Lower lobe of right lung (tissue), 2 donors: ENCODE data around the gene ESPNL. TPM values are rescaled to one million over a fixed set of nuclear protein-coding genes. Genes with fewer than 3 reads are reported as not detected.
"Not testable (repeated sequence)": the region's sequence is repeated elsewhere in the genome, so short reads cannot be mapped to it uniquely, and the experiment has no call there.

Experiments
- ATAC-seq, 2 donors: fragments of 200-7000 bp; cut with Tn5 transposase; one replicate each; pipeline ENCODE4 v1.9.1; 2020 to 2022; ENCODE audit warnings: mild to moderate bottlenecking in 2 of 2, moderate library complexity in 2 of 2
- DNase-seq: peaks from one replicate; pipeline ENCODE4 v3.0.0-alpha.2; 2020
- H3K27ac ChIP-seq: fragments of 200-600 bp; one replicate; pipeline ENCODE4 v1.8.0; 2022
- H3K27me3 ChIP-seq: fragments of 200-600 bp; one replicate; pipeline ENCODE4 v1.8.0; 2022; ENCODE audit warnings: low read depth
- H3K36me3 ChIP-seq: fragments of 200-600 bp; one replicate; pipeline ENCODE4 v1.8.0; 2022; ENCODE audit warnings: mild to moderate bottlenecking
- H3K4me1 ChIP-seq: fragments of 200-600 bp; one replicate; pipeline ENCODE4 v1.8.0; 2022
- H3K4me3 ChIP-seq: fragments of 200-600 bp; one replicate; pipeline ENCODE4 v1.8.0; 2022; ENCODE audit warnings: mild to moderate bottlenecking
- H3K9me3 ChIP-seq: fragments of 200-600 bp; one replicate; pipeline ENCODE4 v1.8.0; 2022
- intact Hi-C: fragments of 100-400 bp; cut with DNase I; formaldehyde crosslinking; loops from one replicate; pipeline ENCODE4 v1.11.0; 2022
- long read RNA-seq: library from polyadenylated mRNA; unstranded; transcript quantifications from one replicate; pipeline ENCODE4 v2.0.0, GENCODE V29; 2021
- total RNA-seq: library from RNA; stranded (reverse); fragmentation: NEBNext Ultra II Directional; extraction: Animal tissue kit (Norgen Biotek cat#: 25700); gene quantifications from one replicate; pipeline ENCODE4 v1.2.1, GENCODE V29; 2021
- TF ChIP-seq, protein P1 (sequence below): fragments of 200-600 bp; IDR thresholded peaks from one replicate; pipeline ENCODE4 v1.8.0; 2022; ENCODE audit warnings: antibody characterized with exemption, mild to moderate bottlenecking
- donor health status: DM: no; HTN: yes; CAD: no; lungs with severe emphysema.

ESPNL gene, protein sequence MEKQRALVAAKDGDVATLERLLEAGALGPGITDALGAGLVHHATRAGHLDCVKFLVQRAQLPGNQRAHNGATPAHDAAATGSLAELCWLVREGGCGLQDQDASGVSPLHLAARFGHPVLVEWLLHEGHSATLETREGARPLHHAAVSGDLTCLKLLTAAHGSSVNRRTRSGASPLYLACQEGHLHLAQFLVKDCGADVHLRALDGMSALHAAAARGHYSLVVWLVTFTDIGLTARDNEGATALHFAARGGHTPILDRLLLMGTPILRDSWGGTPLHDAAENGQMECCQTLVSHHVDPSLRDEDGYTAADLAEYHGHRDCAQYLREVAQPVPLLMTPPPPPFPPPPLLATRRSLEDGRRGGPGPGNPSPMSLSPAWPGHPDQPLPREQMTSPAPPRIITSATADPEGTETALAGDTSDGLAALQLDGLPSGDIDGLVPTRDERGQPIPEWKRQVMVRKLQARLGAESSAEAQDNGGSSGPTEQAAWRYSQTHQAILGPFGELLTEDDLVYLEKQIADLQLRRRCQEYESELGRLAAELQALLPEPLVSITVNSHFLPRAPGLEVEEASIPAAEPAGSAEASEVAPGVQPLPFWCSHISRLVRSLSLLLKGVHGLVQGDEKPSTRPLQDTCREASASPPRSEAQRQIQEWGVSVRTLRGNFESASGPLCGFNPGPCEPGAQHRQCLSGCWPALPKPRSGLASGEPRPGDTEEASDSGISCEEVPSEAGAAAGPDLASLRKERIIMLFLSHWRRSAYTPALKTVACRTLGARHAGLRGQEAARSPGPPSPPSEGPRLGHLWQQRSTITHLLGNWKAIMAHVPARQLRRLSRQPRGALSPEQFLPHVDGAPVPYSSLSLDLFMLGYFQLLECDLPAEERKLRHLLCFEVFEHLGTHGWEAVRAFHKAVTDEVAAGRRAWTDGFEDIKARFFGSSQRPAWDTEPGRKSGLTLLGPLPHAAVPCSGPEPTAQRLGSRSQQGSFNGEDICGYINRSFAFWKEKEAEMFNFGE
- total RNA-seq = 0.09 TPM
- long read RNA-seq = 0 reads

- H3K27ac ChIP-seq = peak within 1 kb of the TSS; percentile 18
- TF ChIP-seq, protein P1, sequence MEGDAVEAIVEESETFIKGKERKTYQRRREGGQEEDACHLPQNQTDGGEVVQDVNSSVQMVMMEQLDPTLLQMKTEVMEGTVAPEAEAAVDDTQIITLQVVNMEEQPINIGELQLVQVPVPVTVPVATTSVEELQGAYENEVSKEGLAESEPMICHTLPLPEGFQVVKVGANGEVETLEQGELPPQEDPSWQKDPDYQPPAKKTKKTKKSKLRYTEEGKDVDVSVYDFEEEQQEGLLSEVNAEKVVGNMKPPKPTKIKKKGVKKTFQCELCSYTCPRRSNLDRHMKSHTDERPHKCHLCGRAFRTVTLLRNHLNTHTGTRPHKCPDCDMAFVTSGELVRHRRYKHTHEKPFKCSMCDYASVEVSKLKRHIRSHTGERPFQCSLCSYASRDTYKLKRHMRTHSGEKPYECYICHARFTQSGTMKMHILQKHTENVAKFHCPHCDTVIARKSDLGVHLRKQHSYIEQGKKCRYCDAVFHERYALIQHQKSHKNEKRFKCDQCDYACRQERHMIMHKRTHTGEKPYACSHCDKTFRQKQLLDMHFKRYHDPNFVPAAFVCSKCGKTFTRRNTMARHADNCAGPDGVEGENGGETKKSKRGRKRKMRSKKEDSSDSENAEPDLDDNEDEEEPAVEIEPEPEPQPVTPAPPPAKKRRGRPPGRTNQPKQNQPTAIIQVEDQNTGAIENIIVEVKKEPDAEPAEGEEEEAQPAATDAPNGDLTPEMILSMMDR = no peak
Measured at GRCh38 chr2:238100049-238100820, at the start of gene ESPNL. Gene ESPNL, plus strand, starts transcription at chr2:238100340. Its CDS starts 80 bp downstream, at chr2:238100420.

GRCh38 chr2:238053191-238053776, 46.9 kb upstream of the ESPNL start:
- DNase-seq = no peak
- Histone ChIP-seq H3K27ac (no peak overlapping the region), H3K27me3 (peaks cover 6% of the 10 kb centered on the region), H3K4me1 (no peaks in the 10 kb centered on the region), H3K36me3 (no peaks in the 10 kb centered on the region), H3K9me3 (peaks cover 7% of the 10 kb centered on the region), H3K4me3 (no peak overlapping the region)
- TF ChIP-seq, protein P1 = no peak
- intact Hi-C loops = no loop called here
- no peak for ATAC-seq

More at GRCh38 chr2:238100049-238100820, at the start of gene ESPNL:
- Histone ChIP-seq H3K4me1 (peaks cover 12% of the 10 kb centered on the region), H3K36me3 (no peaks in the 10 kb centered on the region), H3K27me3 (no peaks in the 10 kb centered on the region), H3K4me3 (no peak within 1 kb of the TSS), H3K9me3 (no peaks in the 10 kb centered on the region)
- no peak for DNase-seq
- no peak for ATAC-seq
- intact Hi-C loops = no loop called here

DNA sequence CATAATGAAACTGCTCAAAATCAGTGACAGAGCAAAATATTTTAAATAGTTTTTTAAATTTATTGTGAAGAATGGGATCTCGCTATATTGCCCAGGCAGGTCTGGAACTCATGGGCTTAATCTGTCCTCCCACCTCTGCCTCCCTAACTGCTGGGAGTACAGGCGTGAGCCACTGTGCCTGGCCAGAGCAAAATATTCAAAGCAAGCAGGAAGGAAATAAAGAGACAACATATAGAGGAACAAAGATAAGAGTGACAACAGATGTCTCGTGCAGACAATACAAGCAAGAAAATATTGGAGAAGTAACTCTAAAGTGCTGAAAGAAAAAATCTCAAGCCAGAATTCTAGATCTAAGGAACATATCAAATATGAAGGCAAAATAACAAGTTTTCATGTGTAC, 44.3 kb upstream of the ESPNL start:
- Histone ChIP-seq H3K27me3 (peaks cover 6% of the 10 kb centered on the region), H3K27ac (no peak overlapping the region), H3K4me3 (no peak overlapping the region), H3K9me3 (no peaks in the 10 kb centered on the region), H3K4me1 (peaks cover 8% of the 10 kb centered on the region), H3K36me3 (no peaks in the 10 kb centered on the region)
- DNase-seq (no peak), ATAC-seq (no peak)
- TF ChIP-seq, protein P1 = no peak
- intact Hi-C loops = no loop called here

DNA sequence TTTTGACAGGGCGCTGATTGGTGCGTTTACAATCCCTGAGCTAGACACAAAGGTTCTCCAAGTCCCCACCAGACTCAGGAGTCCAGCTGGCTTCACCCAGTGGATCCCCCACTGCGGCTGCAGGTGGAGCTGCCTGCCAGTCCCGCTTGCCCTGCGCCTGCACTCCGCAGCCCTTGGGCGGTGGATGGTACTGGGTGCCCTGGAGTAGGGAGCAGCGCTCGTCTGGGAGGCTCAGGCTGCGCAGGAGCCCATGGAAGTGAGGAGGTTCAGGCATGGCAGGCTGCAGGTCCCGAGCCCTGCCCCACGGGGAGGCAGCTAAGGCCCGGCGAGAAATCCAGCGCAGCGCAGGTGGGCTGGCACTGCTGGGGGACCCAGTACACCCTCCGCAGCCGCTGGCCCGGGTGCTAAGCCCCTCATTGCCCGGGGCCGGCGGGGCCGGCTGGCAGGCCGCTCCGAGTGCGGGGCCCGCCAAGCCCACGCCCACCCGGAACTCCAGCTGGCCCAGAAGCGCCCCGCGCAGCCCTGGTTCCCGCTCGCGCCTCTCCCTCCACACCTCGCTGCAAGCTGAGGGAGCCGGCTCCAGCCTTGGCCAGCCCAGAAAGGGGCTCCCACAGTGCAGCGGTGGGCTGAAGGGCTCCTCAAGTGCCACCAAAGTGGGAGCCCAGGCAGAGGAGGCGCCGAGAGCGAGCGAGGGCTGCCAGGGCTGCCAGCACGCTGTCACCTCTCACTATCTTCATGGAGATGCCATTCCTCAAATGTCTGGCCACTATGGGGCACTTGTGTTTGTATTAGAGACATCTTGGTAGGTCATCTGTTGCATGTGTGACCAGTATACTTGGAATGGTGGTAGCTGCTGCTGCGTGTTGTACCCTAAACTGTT, 42.2 kb upstream of the ESPNL start:
- ATAC-seq, H3K9me3 ChIP-seq, H3K36me3 ChIP-seq, H3K27me3 ChIP-seq, H3K27ac ChIP-seq, intact Hi-C loops, H3K4me3 ChIP-seq, DNase-seq: not testable (repeated sequence)
- peaks cover 18% of the 10 kb centered on the region for H3K4me1 ChIP-seq

GRCh38 chr2:238059505-238059904, 40.6 kb upstream of the ESPNL start:
- H3K4me3 ChIP-seq = peak overlapping the region; percentile 96
- peaks cover 18% of the 10 kb centered on the region for H3K4me1 ChIP-seq
- TF ChIP-seq, protein P1 = no peak
- intact Hi-C loops = no loop called here
- DNase-seq (no peak), ATAC-seq (no peak)
- H3K9me3 ChIP-seq = no peaks in the 10 kb centered on the region
- H3K27me3 ChIP-seq = peaks cover 6% of the 10 kb centered on the region
- peaks cover under 1% of the 10 kb centered on the region for H3K36me3 ChIP-seq
- H3K27ac ChIP-seq = no peak overlapping the region
